NCI-H2171 treated with DMSO at 0.1 percent for 48 hours (cell line): ENCODE data around the gene ACE.

Experiments
- DNase-seq: peaks from one replicate; lab custom pipeline; 2025; lab: John Stamatoyannopoulos, UW

Gene ACE

GRCh38 chr17:63491413-63491812 is 14.6 kb downstream of the ACE start:
- DNase-seq: no peak

DNA sequence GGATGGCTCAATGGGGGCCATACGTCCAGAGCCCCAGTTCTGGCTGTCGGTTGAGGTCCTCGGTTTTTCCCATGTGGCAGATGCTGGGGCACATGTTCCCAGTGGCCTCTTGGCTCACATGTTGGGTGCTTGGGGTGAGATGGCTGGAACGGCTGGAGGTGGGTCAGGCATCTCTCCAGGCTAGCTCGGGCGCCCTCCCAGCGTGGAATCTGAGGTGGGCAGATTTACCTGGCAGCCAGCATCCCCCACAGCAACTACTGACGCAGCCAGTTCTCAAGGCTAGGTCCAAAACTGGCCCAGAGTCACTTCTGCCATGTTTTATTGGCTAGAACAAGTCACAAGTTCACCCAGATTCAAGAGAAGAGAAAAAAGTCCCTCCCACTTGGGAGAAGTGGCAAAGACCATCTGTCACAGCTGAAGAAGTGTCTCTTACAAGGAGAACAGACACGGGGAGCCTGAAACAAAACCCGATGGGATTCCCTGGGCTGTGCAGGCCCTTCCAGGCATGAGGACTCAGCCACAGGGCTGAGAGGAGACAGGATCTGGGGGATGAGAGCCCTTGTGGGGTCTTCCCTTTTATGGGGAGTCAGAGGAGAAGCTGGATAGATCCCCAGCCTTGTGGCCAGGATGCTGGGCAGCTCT is 15.2 kb downstream of the ACE start:
- DNase-seq: peak; percentile 92

DNA sequence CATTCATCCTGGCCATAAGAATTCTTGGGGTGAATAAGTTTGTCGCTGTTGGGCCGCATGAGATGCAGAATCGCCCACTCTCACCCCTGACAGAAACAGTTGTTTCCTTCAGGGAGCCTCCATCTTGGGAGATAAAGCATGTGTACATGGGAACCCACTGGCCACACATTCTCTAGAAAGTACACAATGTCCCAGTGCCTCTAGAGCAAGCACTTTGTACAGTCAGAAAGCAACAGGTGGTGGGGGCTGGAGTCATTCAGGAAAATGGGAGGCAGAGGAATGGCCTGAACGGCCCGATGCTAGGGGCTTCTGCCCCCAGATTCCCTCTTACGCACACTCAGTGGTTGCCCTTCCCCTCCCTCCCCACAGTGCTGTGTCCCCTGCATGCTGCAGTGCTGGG is 16.1 kb downstream of the ACE start:
- DNase-seq: no peak

DNA sequence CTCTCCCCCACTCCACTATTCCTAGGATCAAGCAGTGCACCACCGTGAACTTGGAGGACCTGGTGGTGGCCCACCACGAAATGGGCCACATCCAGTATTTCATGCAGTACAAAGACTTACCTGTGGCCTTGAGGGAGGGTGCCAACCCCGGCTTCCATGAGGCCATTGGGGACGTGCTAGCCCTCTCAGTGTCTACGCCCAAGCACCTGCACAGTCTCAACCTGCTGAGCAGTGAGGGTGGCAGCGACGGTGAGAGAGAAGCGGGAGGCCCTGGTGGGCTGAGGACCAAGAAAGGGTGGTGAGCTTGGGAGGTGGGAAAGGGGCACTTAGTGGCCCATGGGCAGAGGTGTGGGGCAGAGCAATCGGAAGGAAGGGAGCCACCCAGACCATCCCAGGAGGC is 16.6 kb downstream of the ACE start:
- no peak for DNase-seq

GRCh38 chr17:63494300-63494928 is 17.6 kb downstream of the ACE start:
- DNase-seq: no peak

DNA sequence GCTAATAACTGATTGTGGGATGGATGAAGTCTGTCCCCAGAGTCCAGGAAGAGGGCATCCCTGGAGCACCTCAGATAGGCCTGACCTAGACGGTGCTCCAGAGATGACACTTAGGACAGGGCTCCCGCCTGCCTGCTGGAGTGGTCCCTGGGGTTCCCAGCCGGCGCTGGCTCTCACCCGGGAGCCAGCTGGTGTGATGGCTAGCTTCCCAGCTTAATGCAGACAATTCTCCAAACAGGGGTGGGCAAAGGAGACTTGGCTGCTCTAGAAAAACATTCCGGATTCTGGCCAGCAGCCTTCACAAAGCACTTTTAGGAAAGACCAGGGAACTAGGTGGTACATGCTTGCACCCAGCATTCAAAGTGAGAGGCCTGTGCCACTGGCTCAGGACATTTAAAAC is 18.6 kb downstream of the ACE start:
- DNase-seq: peak; percentile 49

GRCh38 chr17:63496177-63496576 is 19.3 kb downstream of the ACE start:
- DNase-seq: no peak

DNA sequence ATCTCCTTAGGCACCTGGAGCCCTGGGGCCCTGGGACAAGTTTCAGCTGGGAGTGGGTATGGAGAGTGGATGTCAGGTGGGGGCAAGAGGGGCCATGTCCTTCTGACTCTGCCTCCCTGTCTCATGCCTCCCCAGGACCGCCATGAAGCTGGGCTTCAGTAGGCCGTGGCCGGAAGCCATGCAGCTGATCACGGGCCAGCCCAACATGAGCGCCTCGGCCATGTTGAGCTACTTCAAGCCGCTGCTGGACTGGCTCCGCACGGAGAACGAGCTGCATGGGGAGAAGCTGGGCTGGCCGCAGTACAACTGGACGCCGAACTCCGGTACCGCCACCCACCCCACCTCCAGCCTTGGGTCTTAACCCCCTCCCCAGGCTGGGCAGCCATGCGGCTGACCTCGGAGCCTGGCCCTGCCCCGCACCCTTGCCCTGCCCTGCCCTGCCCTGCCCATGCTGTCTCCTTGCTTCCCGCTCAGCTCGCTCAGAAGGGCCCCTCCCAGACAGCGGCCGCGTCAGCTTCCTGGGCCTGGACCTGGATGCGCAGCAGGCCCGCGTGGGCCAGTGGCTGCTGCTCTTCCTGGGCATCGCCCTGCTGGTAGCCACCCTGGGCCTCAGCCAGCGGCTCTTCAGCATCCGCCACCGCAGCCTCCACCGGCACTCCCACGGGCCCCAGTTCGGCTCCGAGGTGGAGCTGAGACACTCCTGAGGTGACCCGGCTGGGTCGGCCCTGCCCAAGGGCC is 20.0 kb downstream of the ACE start:
- DNase-seq: no peak

- DNase-seq: peak; percentile 93
Observed at GRCh38 chr17:63497708-63498483, 21.0 kb downstream of the ACE start.

GRCh38 chr17:63498626-63499195 is 21.9 kb downstream of the ACE start:
- no peak for DNase-seq

- DNase-seq: no peak
Observed at GRCh38 chr17:63500543-63501390, 23.9 kb downstream of the ACE start.

DNA sequence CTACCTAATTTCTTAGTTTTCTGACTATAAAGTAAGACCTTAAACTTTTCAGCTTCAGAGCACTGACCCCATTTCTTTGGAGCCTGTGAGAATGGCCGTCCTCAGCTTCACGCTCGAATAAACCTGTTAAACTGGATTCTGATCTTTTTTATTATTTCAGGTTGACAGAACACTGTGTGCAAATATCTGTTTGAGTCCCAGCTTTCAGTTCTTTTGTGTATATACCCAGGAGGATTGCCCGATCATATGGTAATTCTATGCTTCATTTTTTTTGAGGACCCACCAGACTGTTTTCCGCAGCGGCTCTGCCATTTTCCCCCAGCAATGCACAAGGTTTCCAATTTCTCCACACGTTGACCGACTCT is 26.5 kb downstream of the ACE start:
- DNase-seq: peak; percentile 98

DNA sequence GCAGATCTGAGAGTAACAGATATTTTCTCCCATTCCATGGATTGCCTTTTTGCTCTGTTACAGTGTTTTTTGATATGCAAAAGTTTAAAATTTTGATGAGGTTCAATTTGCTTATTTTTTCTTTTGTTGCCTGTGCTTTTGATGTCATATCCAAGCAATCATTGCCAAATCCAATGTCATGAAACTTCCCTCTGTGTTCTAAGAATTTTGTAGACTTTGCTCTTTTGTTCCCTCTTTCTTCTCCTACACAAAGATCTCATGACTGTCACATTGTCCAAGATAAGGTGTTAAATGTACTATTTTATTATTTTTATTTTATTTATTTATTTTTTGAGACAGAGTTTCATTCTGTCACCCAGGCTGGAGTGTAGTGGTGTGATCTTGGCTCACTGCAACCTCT is 27.4 kb downstream of the ACE start:
- DNase-seq: no peak

- DNase-seq: no peak
Observed at GRCh38 chr17:63505341-63505740, 28.5 kb downstream of the ACE start.

DNA sequence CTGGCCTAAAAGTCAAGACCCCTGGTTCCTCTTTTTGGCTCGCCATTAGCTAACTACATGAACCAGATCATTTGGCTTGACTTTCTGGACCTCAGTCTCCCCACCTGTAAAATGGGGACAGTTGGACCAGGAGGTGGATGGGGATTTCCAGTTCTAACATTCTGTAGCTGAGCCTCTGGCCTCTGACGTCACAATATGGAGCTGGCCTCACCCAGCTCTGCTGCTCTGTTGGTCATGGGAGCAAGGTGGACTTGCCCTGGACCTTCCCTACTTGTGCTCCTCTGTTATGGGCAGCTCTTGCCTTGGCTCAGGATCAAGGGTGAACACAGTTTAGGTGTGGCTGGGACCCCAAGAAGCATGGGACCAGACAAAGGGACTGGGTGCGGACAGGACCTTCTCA is 29.8 kb downstream of the ACE start:
- DNase-seq: no peak

GRCh38 chr17:63511331-63511730 is 34.5 kb downstream of the ACE start:
- DNase-seq: no peak

- DNase-seq: no peak
Observed at GRCh38 chr17:63512388-63512787, 35.5 kb downstream of the ACE start.

DNA sequence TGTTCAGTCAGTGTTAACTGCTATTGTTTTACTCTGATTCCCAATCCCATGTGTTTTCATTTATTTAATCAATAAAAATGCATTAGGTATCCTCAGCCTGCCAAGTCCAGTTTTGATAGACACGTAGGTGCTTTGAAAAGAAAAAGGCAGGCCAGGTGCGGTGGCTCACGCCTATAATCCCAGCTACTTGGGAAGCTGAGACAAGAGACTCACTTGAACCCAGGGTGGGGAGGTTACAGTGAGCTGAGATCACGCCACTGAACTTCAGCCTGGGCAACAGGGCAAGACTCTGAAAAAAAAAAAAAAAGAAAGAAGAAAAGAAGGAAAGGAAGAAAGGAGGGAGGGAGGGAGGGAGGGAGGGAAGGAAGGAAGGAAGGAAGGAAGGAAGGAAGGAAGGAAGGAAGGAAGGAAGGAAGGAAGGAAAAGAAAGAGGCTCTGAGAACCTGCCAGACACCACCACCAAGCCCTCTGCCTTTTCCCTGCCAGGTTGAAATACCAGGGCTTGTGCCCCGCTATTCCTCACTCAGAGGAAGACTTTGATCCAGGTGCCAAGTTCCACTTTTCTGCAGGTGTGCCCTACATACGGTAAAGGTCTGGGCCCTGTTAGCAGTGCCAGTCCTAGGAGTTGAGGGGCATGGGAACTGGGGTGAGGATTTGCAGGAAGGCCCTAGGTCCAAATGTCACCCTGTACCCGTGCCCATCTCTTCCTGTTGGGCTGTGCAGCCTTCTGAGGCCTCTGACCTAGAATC is 36.2 kb downstream of the ACE start:
- no peak for DNase-seq

GRCh38 chr17:63514477-63514876 is 37.6 kb downstream of the ACE start:
- no peak for DNase-seq

GRCh38 chr17:63514974-63515373 is 38.1 kb downstream of the ACE start:
- DNase-seq: no peak

DNA sequence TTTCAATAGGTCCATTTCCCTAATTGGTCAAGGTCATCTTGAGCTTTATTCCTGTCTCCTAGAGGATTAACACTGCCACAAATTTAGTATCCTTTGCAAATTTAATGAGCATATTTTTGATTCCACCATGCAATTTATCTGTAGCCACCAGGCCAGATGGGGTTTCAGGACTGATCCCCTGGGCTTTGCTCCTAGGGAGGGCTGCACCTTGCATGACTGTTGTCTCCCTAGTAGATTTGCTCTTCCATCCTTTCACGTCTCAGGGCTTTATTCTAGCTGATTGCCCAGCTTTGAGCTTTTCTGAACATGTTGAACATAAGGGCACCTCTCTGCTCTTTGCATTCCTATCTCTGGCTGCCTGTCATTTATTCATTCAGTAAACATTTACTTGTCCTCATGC is 38.6 kb downstream of the ACE start:
- peak; percentile 38 for DNase-seq
